Limb (tissue), 2 donors: ENCODE results near the gene ARVCF.

Experiments
- DNase-seq, 2 donors: peaks; one replicate each; pipeline ENCODE4 v3.0.0-alpha.2; 2016; ENCODE audit errors: extremely low spot score in 2 of 2

ARVCF gene

GRCh38 chr22:20016734-20017621, at the start of gene ARVCF:
Gene ARVCF, minus strand, starts transcription at chr22:20016823. Its CDS starts 26,029 bp downstream, at chr22:19990794.
- DNase-seq, result peak; percentile 83 to 94

- DNase-seq, result no peak
Observed at GRCh38 chr22:20065896-20066616, 49.4 kb upstream of the ARVCF start.

GRCh38 chr22:20064545-20065262, 48.1 kb upstream of the ARVCF start:
- DNase-seq, result no peak

- no peak for DNase-seq
Observed at GRCh38 chr22:20064140-20064480, 47.5 kb upstream of the ARVCF start.

- DNase-seq, result no peak
Observed at GRCh38 chr22:20063271-20064139, 46.9 kb upstream of the ARVCF start.

- DNase-seq, result no peak
Observed at GRCh38 chr22:20062766-20063083, 46.1 kb upstream of the ARVCF start.

- DNase-seq, result no peak
Observed at GRCh38 chr22:20062043-20062765, 45.6 kb upstream of the ARVCF start.

GRCh38 chr22:20061481-20061861, 44.8 kb upstream of the ARVCF start:
- DNase-seq, result no peak

GRCh38 chr22:20060700-20061480, 44.3 kb upstream of the ARVCF start:
- DNase-seq, result no peak

- no peak for DNase-seq
Observed at GRCh38 chr22:20058989-20059770, 42.6 kb upstream of the ARVCF start.

GRCh38 chr22:20057596-20058268, 41.1 kb upstream of the ARVCF start:
- DNase-seq, result no peak

GRCh38 chr22:20056696-20057386, 40.2 kb upstream of the ARVCF start:
- no peak for DNase-seq

GRCh38 chr22:20056161-20056560, 39.5 kb upstream of the ARVCF start:
- DNase-seq, result no peak

- no peak for DNase-seq
Observed at GRCh38 chr22:20055654-20056053, 39.0 kb upstream of the ARVCF start.

- DNase-seq, result no peak
Observed at GRCh38 chr22:20055144-20055543, 38.5 kb upstream of the ARVCF start.

- no peak for DNase-seq
Observed at GRCh38 chr22:20054485-20054884, 37.9 kb upstream of the ARVCF start.

- no peak for DNase-seq
Observed at GRCh38 chr22:20054034-20054427, 37.4 kb upstream of the ARVCF start.
